Liver (tissue), 9 donors: ENCODE measurements around the gene RSPH4A. TPM values are rescaled to one million over a fixed set of nuclear protein-coding genes. Genes with fewer than 3 reads are reported as not detected.

Source experiments
- DNase-seq: peaks from one replicate; pipeline ENCODE4 v3.0.0-alpha.2; 2017; ENCODE audit warnings: low spot score
- H3K27ac ChIP-seq, 2 donors: one replicate each; pipeline ENCODE4 v1.7.0; 2013; ENCODE audit warnings: inconsistent platforms in 2 of 2, low read length in 2 of 2, control low read depth in 1 of 2, low read depth in 1 of 2, mild to moderate bottlenecking in 1 of 2
- H3K27me3 ChIP-seq, 4 donors: one replicate each; pipeline versions ENCODE4 v1.6.1 to v1.7.0; 2013; ENCODE audit warnings: low read length in 3 of 4, inconsistent platforms in 1 of 4, mild to moderate bottlenecking in 1 of 4, moderate library complexity in 1 of 4; ENCODE audit not compliant: control insufficient read depth in 4 of 4, insufficient read depth in 4 of 4
- H3K36me3 ChIP-seq, 4 donors: one replicate each; pipeline versions ENCODE4 v1.6.1 to v1.7.0; 2013; ENCODE audit warnings: low read length in 3 of 4, mild to moderate bottlenecking in 3 of 4, low read depth in 1 of 4, moderate library complexity in 1 of 4; ENCODE audit not compliant: control insufficient read depth in 4 of 4, insufficient read depth in 3 of 4
- H3K4me1 ChIP-seq, 4 donors: one replicate each; pipeline versions ENCODE4 v1.6.1 to v1.7.0; 2013; ENCODE audit warnings: low read length in 3 of 4, mild to moderate bottlenecking in 3 of 4, moderate library complexity in 1 of 4; ENCODE audit not compliant: control insufficient read depth in 4 of 4, insufficient read depth in 4 of 4
- H3K4me3 ChIP-seq, 3 donors: one replicate each; pipeline versions ENCODE4 v1.6.1 to v1.7.0; 2013; ENCODE audit warnings: low read length in 3 of 3, control low read depth in 1 of 3, low read depth in 1 of 3, mild to moderate bottlenecking in 1 of 3
- H3K9ac ChIP-seq, 2 donors: one replicate each; pipeline ENCODE4 v1.7.0; 2013; ENCODE audit warnings: low read length in 2 of 2, mild to moderate bottlenecking in 2 of 2, moderate library complexity in 2 of 2, control low read depth in 1 of 2, low read depth in 1 of 2
- H3K9me3 ChIP-seq, 4 donors: one replicate each; pipeline versions ENCODE4 v1.6.1 to v1.7.0; 2013; ENCODE audit warnings: low read length in 3 of 4; ENCODE audit not compliant: control insufficient read depth in 4 of 4
- ATF3 ChIP-seq: IDR thresholded peaks from 2 replicates; pipeline ENCODE4 v1.6.1; 2016; ENCODE audit warnings: antibody characterized with exemption
- EGR1 ChIP-seq, 2 donors: IDR thresholded peaks; 2 replicates each; pipeline ENCODE4 v1.6.1; 2016 to 2018; ENCODE audit warnings: antibody characterized with exemption in 2 of 2, low read depth in 2 of 2
- FOXA1 ChIP-seq: IDR thresholded peaks from 2 replicates; pipeline ENCODE4 v1.6.1; 2016; ENCODE audit warnings: antibody characterized with exemption
- FOXA2 ChIP-seq: IDR thresholded peaks from 2 replicates; pipeline ENCODE4 v1.6.1; 2016; ENCODE audit warnings: antibody characterized with exemption
- GABPA ChIP-seq, 2 donors: IDR thresholded peaks in 1 of 2; conservative IDR thresholded peaks in 1 of 2; 2 replicates each; pipeline ENCODE4 v1.6.1; 2016; ENCODE audit warnings: antibody characterized with exemption in 2 of 2, mild to moderate bottlenecking in 1 of 2, moderate library complexity in 1 of 2
- HNF4A ChIP-seq, 2 donors: conservative IDR thresholded peaks; 2 replicates each; pipeline ENCODE4 v1.6.1; 2016; ENCODE audit warnings: antibody characterized with exemption in 2 of 2, mild to moderate bottlenecking in 2 of 2
- HNF4G ChIP-seq: IDR thresholded peaks from 2 replicates; pipeline ENCODE4 v1.6.1; 2016; ENCODE audit warnings: antibody characterized with exemption
- JUND ChIP-seq, 2 donors: IDR thresholded peaks; 2 replicates each; pipeline ENCODE4 v1.6.1; 2016; ENCODE audit warnings: antibody characterized with exemption in 2 of 2
- MAX ChIP-seq: IDR thresholded peaks from 2 replicates; pipeline ENCODE4 v1.6.1; 2016; ENCODE audit warnings: antibody characterized with exemption
- NR2F2 ChIP-seq: IDR thresholded peaks from 2 replicates; pipeline ENCODE4 v1.6.1; 2016; ENCODE audit warnings: antibody characterized with exemption
- RAD21 ChIP-seq, 2 donors: IDR thresholded peaks; 2 replicates each; pipeline ENCODE4 v1.6.1; 2016; ENCODE audit warnings: antibody characterized with exemption in 2 of 2, mild to moderate bottlenecking in 2 of 2
- RXRA ChIP-seq, 2 donors: IDR thresholded peaks; 2 replicates each; pipeline ENCODE4 v1.6.1; 2017 to 2018; ENCODE audit warnings: antibody characterized with exemption in 2 of 2, mild to moderate bottlenecking in 1 of 2
- SP1 ChIP-seq: IDR thresholded peaks from 2 replicates; pipeline ENCODE4 v1.6.1; 2018; ENCODE audit warnings: antibody characterized with exemption, mild to moderate bottlenecking
- TAF1 ChIP-seq: conservative IDR thresholded peaks from 2 replicates; pipeline ENCODE4 v1.6.1; 2016; ENCODE audit warnings: antibody characterized with exemption, mild to moderate bottlenecking
- YY1 ChIP-seq: IDR thresholded peaks from 2 replicates; pipeline ENCODE4 v1.6.1; 2016; ENCODE audit warnings: antibody characterized with exemption, mild to moderate bottlenecking
- WGBS: extraction: QIAGEN DNeasy Blood & Tissue Kit; methylation state at CpG from one replicate; pipeline ENCODE4 v1.1.7; 2013; 5-methylcytosine and 5-hydroxymethylcytosine counted together
- polyA plus RNA-seq, 2 donors: library from polyadenylated mRNA; stranded (reverse) in 1 of 2; unstranded in 1 of 2; fragments of 200-250 nt in 1 of 2; fragments of >200 nt in 1 of 2; fragmentation: Nextera tagmentation in 1 of 2; extraction: Ambion mirVana in 1 of 2; gene quantifications; one replicate each; pipeline versions ENCODE4 v1.2.1 to v1.2.3, GENCODE V29; 2013 to 2015
- total RNA-seq, 2 donors: library from RNA; depleted of rRNA; stranded (reverse); fragments of >200 nt; gene quantifications; one replicate each; pipeline ENCODE4 v1.2.3, GENCODE V29; 2014
- TF ChIP-seq, protein P1 (sequence below): IDR thresholded peaks from 2 replicates; pipeline ENCODE4 v1.6.1; 2016; ENCODE audit warnings: antibody characterized with exemption
- TF ChIP-seq, protein P2 (sequence below): IDR thresholded peaks from 2 replicates; pipeline ENCODE4 v1.6.1; 2016; ENCODE audit warnings: antibody characterized with exemption, mild to moderate bottlenecking
- TF ChIP-seq, protein P3 (sequence below): fragments of 150-350 bp; IDR thresholded peaks from 2 replicates; pipeline ENCODE4 v1.5.1; 2017; ENCODE audit warnings: improper control_type of control experiment, low read depth, low read length; ENCODE audit not compliant: missing input control
- donor health status: healthy.
- donor health status: healthy.
- donor health status: healthy.
- donor health status: healthy.
- donor health status: healthy.

The RSPH4A gene
- total and polyA plus RNA-seq, 4 donors = 0.06 to 0.50 (median 0.10) TPM; not detected in 1

- no peak overlapping the region for H3K4me3 ChIP-seq
- no peak overlapping the region for H3K9ac ChIP-seq
- no peaks in the 10 kb centered on the region for H3K27me3 ChIP-seq
- TF ChIP-seq TAF1 = no peak
- TF ChIP-seq, protein P1, sequence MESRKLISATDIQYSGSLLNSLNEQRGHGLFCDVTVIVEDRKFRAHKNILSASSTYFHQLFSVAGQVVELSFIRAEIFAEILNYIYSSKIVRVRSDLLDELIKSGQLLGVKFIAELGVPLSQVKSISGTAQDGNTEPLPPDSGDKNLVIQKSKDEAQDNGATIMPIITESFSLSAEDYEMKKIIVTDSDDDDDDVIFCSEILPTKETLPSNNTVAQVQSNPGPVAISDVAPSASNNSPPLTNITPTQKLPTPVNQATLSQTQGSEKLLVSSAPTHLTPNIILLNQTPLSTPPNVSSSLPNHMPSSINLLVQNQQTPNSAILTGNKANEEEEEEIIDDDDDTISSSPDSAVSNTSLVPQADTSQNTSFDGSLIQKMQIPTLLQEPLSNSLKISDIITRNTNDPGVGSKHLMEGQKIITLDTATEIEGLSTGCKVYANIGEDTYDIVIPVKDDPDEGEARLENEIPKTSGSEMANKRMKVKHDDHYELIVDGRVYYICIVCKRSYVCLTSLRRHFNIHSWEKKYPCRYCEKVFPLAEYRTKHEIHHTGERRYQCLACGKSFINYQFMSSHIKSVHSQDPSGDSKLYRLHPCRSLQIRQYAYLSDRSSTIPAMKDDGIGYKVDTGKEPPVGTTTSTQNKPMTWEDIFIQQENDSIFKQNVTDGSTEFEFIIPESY = no peak
- TF ChIP-seq, protein P2, sequence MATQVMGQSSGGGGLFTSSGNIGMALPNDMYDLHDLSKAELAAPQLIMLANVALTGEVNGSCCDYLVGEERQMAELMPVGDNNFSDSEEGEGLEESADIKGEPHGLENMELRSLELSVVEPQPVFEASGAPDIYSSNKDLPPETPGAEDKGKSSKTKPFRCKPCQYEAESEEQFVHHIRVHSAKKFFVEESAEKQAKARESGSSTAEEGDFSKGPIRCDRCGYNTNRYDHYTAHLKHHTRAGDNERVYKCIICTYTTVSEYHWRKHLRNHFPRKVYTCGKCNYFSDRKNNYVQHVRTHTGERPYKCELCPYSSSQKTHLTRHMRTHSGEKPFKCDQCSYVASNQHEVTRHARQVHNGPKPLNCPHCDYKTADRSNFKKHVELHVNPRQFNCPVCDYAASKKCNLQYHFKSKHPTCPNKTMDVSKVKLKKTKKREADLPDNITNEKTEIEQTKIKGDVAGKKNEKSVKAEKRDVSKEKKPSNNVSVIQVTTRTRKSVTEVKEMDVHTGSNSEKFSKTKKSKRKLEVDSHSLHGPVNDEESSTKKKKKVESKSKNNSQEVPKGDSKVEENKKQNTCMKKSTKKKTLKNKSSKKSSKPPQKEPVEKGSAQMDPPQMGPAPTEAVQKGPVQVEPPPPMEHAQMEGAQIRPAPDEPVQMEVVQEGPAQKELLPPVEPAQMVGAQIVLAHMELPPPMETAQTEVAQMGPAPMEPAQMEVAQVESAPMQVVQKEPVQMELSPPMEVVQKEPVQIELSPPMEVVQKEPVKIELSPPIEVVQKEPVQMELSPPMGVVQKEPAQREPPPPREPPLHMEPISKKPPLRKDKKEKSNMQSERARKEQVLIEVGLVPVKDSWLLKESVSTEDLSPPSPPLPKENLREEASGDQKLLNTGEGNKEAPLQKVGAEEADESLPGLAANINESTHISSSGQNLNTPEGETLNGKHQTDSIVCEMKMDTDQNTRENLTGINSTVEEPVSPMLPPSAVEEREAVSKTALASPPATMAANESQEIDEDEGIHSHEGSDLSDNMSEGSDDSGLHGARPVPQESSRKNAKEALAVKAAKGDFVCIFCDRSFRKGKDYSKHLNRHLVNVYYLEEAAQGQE = no peak
- TF ChIP-seq FOXA1 = no peak
- H3K27ac ChIP-seq = no peak overlapping the region
- peaks cover 0 to 6% (median 1%) of the 10 kb centered on the region in 4 donors for H3K36me3 ChIP-seq
- no peak for DNase-seq
- H3K9me3 ChIP-seq = no peaks in the 10 kb centered on the region
- peaks cover 1 to 8% (median 3%) of the 10 kb centered on the region in 4 donors for H3K4me1 ChIP-seq
These were observed 37.9 kb upstream of the RSPH4A start for GRCh38 chr6:116578335-116578734.

DNA sequence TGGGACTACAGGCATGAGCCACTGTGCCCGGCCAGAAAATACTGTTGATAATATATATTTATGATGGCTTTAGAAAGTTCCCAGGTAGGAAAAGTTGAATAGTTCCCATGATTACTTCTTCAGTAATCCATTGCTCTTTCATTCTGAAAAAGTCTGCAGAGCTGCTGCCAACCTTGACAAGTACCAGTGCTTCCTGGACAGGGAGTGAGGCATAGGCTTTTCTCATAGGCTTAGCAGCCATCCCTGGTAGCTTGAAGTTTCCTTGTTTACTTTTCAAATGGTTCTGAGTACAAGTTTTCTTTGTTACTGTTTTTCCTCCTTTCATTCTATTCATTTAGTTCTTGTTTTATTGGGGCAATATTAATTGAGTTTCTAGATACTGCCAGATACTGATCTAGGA, 37.1 kb upstream of the RSPH4A start:
- no peak overlapping the region for H3K4me3 ChIP-seq
- no peaks in the 10 kb centered on the region for H3K9me3 ChIP-seq
- 92% methylated on average over 1 of the region's 1 CpG for WGBS
- H3K9ac ChIP-seq = no peak overlapping the region
- H3K36me3 ChIP-seq = peaks cover 0 to 4% (median 3%) of the 10 kb centered on the region in 4 donors
- no peaks in the 10 kb centered on the region for H3K27me3 ChIP-seq
- no peak overlapping the region for H3K27ac ChIP-seq
- DNase-seq = no peak
- peaks cover 0 to 8% (median 3%) of the 10 kb centered on the region in 4 donors for H3K4me1 ChIP-seq
- TF ChIP-seq EGR1 (IDR thresholded peaks at IDR 0.05; ENCODE audit: low read depth in 2 of 2) (no peak), HNF4G (no peak), YY1 (no peak), MAX (no peak), FOXA1 (no peak), TAF1 (no peak), NR2F2 (no peak), RAD21 (IDR thresholded peaks at IDR 0.05) (no peak), HNF4A (conservative IDR thresholded peaks at IDR 0.05) (no peak), JUND (IDR thresholded peaks at IDR 0.05) (no peak), RXRA (IDR thresholded peaks at IDR 0.05) (no peak), FOXA2 (no peak), ATF3 (no peak), GABPA (IDR thresholded peaks at IDR 0.05 in 1 of 2, conservative IDR thresholded peaks at IDR 0.05 in 1 of 2) (no peak), SP1 (no peak)
- TF ChIP-seq, protein P3, sequence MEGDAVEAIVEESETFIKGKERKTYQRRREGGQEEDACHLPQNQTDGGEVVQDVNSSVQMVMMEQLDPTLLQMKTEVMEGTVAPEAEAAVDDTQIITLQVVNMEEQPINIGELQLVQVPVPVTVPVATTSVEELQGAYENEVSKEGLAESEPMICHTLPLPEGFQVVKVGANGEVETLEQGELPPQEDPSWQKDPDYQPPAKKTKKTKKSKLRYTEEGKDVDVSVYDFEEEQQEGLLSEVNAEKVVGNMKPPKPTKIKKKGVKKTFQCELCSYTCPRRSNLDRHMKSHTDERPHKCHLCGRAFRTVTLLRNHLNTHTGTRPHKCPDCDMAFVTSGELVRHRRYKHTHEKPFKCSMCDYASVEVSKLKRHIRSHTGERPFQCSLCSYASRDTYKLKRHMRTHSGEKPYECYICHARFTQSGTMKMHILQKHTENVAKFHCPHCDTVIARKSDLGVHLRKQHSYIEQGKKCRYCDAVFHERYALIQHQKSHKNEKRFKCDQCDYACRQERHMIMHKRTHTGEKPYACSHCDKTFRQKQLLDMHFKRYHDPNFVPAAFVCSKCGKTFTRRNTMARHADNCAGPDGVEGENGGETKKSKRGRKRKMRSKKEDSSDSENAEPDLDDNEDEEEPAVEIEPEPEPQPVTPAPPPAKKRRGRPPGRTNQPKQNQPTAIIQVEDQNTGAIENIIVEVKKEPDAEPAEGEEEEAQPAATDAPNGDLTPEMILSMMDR = no peak
- TF ChIP-seq, protein P1 = no peak
- TF ChIP-seq, protein P2 = no peak
